Suprapubic skin (tissue), 4 donors: ENCODE measurements around the gene LAMC3. TPM values are rescaled to one million over a fixed set of nuclear protein-coding genes. Genes with fewer than 3 reads are reported as not detected.

ENCODE experiments used
- DNase-seq, 2 donors: peaks; one replicate each; pipeline ENCODE4 v3.0.0-alpha.2; 2019; ENCODE audit warnings: low spot score in 2 of 2
- H3K27ac ChIP-seq: fragments of 200-600 bp; sonication (generic); one replicate; pipeline ENCODE4 v1.5.1; 2019
- H3K27me3 ChIP-seq: fragments of 200-600 bp; sonication (generic); one replicate; pipeline ENCODE4 v1.5.1; 2019
- H3K36me3 ChIP-seq: fragments of 200-600 bp; sonication (generic); one replicate; pipeline ENCODE4 v1.5.1; 2019
- H3K4me1 ChIP-seq: fragments of 200-600 bp; sonication (generic); one replicate; pipeline ENCODE4 v1.5.1; 2019
- H3K4me3 ChIP-seq: fragments of 200-600 bp; sonication (generic); one replicate; pipeline ENCODE4 v1.5.1; 2019; ENCODE audit warnings: mild to moderate bottlenecking
- H3K9me3 ChIP-seq: fragments of 200-600 bp; sonication (generic); one replicate; pipeline ENCODE4 v1.5.1; 2019
- EP300 ChIP-seq: sonication (generic); formaldehyde crosslinking; IDR thresholded peaks from one replicate; pipeline ENCODE4 v1.6.1; 2017; ENCODE audit warnings: antibody characterized with exemption
- POLR2A ChIP-seq, 2 donors: fragments of 450-650 bp; IDR thresholded peaks; one replicate each; pipeline ENCODE4 v1.6.1; 2017; ENCODE audit warnings: antibody characterized with exemption in 2 of 2, mild to moderate bottlenecking in 2 of 2, moderate library complexity in 2 of 2
- POLR2AphosphoS5 ChIP-seq, 3 donors: sonication (generic); formaldehyde crosslinking; IDR thresholded peaks; one replicate each; pipeline ENCODE4 v1.6.1; 2017; ENCODE audit warnings: antibody characterized with exemption in 3 of 3
- WGBS: methylation state at CpG from one replicate; pipeline ENCODE4 v1.1.5; 2018; 5-methylcytosine and 5-hydroxymethylcytosine counted together
- total RNA-seq, 4 donors: library from RNA; depleted of rRNA; stranded (reverse); fragments of >200 nt; gene quantifications; one replicate each; pipeline ENCODE4 v1.1.0, GENCODE V29; 2016
- TF ChIP-seq, protein P1 (sequence below), 2 donors: fragments of 200-600 bp in 1 of 2; fragments of 450-650 bp in 1 of 2; sonication (generic) in 1 of 2; IDR thresholded peaks; one replicate each; pipeline ENCODE4 v1.5.1; 2016 to 2019; ENCODE audit warnings: antibody characterized with exemption in 2 of 2, mild to moderate bottlenecking in 1 of 2, moderate library complexity in 1 of 2

Gene LAMC3
- total RNA-seq, 4 donors from 2014 or later, result 4.0 to 16.9 (median 5.2) TPM

DNA sequence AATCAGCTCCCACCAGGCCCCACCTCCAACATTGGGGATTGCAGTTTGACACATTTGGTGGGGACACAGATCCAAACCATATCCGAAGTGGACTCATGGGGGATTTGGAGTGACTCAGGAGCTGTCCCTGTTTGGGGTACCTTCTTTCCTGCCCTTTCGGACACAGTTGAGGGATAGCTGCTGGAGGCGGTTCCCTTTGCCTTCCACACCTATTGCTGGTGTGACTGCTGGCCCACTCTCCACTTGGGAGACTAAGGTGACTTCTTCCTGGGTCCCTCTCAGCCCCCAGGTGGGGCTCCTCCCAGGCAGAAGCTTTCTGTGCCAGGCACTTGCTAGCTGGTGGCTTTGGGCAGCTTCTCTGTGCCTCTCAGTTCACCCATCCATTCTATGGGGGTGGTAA, 26.6 kb downstream of the LAMC3 start:
- Histone ChIP-seq H3K4me1 (peaks cover 20% of the 10 kb centered on the region), H3K27ac (no peak overlapping the region), H3K4me3 (no peak overlapping the region), H3K36me3 (no peaks in the 10 kb centered on the region), H3K27me3 (no peaks in the 10 kb centered on the region), H3K9me3 (no peaks in the 10 kb centered on the region)
- no peak for TF ChIP-seq EP300
- TF ChIP-seq, protein P1, sequence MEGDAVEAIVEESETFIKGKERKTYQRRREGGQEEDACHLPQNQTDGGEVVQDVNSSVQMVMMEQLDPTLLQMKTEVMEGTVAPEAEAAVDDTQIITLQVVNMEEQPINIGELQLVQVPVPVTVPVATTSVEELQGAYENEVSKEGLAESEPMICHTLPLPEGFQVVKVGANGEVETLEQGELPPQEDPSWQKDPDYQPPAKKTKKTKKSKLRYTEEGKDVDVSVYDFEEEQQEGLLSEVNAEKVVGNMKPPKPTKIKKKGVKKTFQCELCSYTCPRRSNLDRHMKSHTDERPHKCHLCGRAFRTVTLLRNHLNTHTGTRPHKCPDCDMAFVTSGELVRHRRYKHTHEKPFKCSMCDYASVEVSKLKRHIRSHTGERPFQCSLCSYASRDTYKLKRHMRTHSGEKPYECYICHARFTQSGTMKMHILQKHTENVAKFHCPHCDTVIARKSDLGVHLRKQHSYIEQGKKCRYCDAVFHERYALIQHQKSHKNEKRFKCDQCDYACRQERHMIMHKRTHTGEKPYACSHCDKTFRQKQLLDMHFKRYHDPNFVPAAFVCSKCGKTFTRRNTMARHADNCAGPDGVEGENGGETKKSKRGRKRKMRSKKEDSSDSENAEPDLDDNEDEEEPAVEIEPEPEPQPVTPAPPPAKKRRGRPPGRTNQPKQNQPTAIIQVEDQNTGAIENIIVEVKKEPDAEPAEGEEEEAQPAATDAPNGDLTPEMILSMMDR (IDR thresholded peaks at IDR 0.05), result no peak
- no peak for TF ChIP-seq POLR2A (IDR thresholded peaks at IDR 0.05)
- no peak for TF ChIP-seq POLR2AphosphoS5 (IDR thresholded peaks at IDR 0.05)
- DNase-seq, result no peak
- WGBS, result 83% methylated on average over 3 of the region's 3 CpGs

- DNase-seq, result no peak
- no peaks in the 10 kb centered on the region for H3K27me3 ChIP-seq
- no peak overlapping the region for H3K27ac ChIP-seq
- WGBS, result 87% methylated on average over 10 of the region's 24 CpGs
- no peaks in the 10 kb centered on the region for H3K36me3 ChIP-seq
- H3K4me3 ChIP-seq, result no peak overlapping the region
- H3K9me3 ChIP-seq, result no peaks in the 10 kb centered on the region
- H3K4me1 ChIP-seq, result peaks cover 20% of the 10 kb centered on the region
- no peak for TF ChIP-seq POLR2AphosphoS5 (IDR thresholded peaks at IDR 0.05)
- TF ChIP-seq EP300, result no peak
- no peak for TF ChIP-seq POLR2A (IDR thresholded peaks at IDR 0.05)
- TF ChIP-seq, protein P1 (IDR thresholded peaks at IDR 0.05), result no peak
Observed at GRCh38 chr9:131036071-131036470, 27.1 kb downstream of the LAMC3 start.

DNA sequence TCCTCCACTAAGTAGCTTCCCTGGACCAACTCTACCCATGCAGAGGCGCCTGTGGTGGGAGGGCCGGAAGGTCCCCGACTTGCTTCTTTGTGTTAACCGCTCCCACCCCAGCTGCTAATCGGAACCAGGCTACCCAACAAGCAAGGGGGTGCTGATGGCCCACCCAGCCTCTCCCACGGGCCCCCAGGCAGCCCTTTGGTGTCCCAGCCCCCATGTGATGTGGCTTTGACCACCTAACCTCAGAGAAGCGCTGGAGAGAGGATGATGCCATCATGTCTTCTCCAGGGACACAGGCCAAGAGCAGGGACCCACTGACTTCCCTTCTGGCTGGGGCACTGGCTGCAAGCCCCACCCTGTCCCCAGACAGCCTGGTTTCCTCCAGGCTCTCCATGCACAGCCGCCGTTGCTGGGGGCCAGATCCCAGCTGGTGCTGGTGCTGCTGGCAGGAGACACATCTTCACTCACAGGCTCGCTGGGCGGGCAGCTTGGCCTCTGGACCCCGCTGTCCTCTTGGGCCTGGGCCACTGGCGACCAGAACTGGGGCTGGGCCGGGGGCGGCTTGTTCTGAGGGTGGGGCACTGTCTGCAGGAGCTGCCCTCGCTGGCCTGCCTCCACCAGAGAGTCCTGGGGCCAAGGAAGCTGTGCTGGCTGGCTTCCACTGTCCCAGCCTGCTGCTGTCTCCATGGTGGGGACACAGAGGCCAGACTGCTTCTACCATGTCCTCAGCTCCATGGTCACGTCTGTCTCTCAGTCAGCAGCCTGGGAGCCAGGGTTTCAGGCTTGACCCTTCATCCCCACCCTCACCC, 27.8 kb downstream of the LAMC3 start:
- H3K27ac ChIP-seq, result peak overlapping the region; percentile 58
- H3K36me3 ChIP-seq, result no peaks in the 10 kb centered on the region
- 58% methylated on average over 4 of the region's 17 CpGs for WGBS
- DNase-seq, result no peak
- no peaks in the 10 kb centered on the region for H3K9me3 ChIP-seq
- TF ChIP-seq POLR2A (IDR thresholded peaks at IDR 0.05) (no peak), EP300 (no peak), POLR2AphosphoS5 (IDR thresholded peaks at IDR 0.05) (no peak)
- TF ChIP-seq, protein P1 (IDR thresholded peaks at IDR 0.05), result no peak
- H3K27me3 ChIP-seq, result no peaks in the 10 kb centered on the region
- H3K4me1 ChIP-seq, result peaks cover 20% of the 10 kb centered on the region
- no peak overlapping the region for H3K4me3 ChIP-seq

DNA sequence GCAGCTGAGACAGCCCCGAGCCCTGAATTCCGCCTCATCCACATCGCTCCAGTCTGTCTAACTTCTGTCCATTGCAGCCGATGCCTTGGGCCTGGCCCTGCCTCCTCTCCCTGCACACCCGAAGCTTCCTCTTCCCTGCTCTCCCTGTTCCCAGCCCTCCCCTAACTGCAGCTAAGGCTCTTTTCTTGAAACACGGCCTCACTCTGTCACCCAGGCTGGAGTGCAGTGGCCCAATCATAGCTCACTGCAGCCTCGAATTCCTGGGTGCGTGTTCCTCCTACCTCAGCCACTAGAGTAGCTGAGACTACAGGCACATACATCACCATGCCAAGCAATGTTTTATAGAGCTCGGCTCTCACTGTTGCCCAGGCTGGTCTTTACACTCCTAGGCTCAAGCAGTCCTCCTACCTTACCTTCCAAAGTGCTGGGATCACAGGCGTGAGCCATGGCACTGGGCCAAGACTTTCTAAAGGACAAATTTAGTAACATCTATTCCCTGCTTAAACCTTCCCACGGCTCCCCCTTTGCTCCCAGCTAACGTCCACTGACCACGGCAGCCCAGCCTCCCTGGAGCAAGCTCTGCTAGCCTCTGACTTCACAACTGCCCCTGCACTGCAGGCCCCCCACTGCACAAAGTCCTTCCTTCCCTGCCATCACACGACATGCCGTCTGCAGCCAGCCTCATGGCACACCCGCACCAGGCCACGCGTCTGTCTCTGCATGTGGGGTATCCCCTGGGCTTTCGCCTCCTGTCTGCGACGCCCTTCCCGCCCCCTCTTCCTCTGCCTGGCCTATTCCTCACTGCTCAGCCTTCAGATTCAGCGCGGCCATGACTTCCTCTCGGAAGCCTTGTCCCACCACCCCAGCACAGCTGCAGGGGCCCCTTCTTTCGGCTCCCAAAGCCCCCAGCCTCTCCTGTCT, 28.6 kb downstream of the LAMC3 start:
- WGBS, result 55% methylated on average over 26 of the region's 26 CpGs
- peak overlapping the region; percentile 58 for H3K27ac ChIP-seq

More for the DNA sequence above, 28.6 kb downstream of the LAMC3 start:
- peaks cover 20% of the 10 kb centered on the region for H3K4me1 ChIP-seq
- H3K36me3 ChIP-seq, result no peaks in the 10 kb centered on the region
- no peak for DNase-seq
- TF ChIP-seq, protein P1 (IDR thresholded peaks at IDR 0.05), result no peak
- TF ChIP-seq POLR2A (IDR thresholded peaks at IDR 0.05) (no peak), POLR2AphosphoS5 (IDR thresholded peaks at IDR 0.05) (no peak), EP300 (no peak)
- no peaks in the 10 kb centered on the region for H3K27me3 ChIP-seq
- H3K4me3 ChIP-seq, result no peak overlapping the region
- H3K9me3 ChIP-seq, result no peaks in the 10 kb centered on the region
